Measurements from ENCODE around the gene C19orf25. TPM values are rescaled to one million over a fixed set of nuclear protein-coding genes. Genes with fewer than 3 reads are reported as not detected.

The C19orf25 gene
- total and polyA plus RNA-seq, 5 donors from 2014 or later, result 33.4 to 64.0 (median 52.5) TPM

GRCh38 chr19:1438933-1439354 is 40.1 kb downstream of the C19orf25 start:
- Mint-ChIP-seq H3K4me3 (peak overlapping the region; percentile 90 to 99 (median 98)), H3K4me1 (peaks cover 0 to 32% (median 13%) of the 10 kb centered on the region in 4 donors), H3K36me3 (peaks cover 7% of the 10 kb centered on the region), H3K27ac (peak overlapping the region; percentile 60 to 98 (median 96)), H3K9me3 (peaks cover 0 to 2% (median 0%) of the 10 kb centered on the region in 7 donors), H3K27me3 (peaks cover 9% of the 10 kb centered on the region)
- ATAC-seq (ENCODE audit: low read depth in 2 of 2) (no peak), DNase-seq (no peak)
- no peaks in the 10 kb centered on the region for H3K27me3 ChIP-seq (ENCODE audit: control insufficient read depth, insufficient read depth, low read length)
- H3K4me3 ChIP-seq (ENCODE audit: low read depth, low read length), result peak overlapping the region; percentile 78
- H3K36me3 ChIP-seq (ENCODE audit: control insufficient read depth, insufficient read depth, low read length), result peaks cover 31% of the 10 kb centered on the region
- H3K27ac ChIP-seq (ENCODE audit: insufficient read depth, low read length, poor library complexity, severe bottlenecking), result peak overlapping the region; percentile 87
- peaks cover 25% of the 10 kb centered on the region for H3K4me1 ChIP-seq (ENCODE audit: control insufficient read depth, insufficient read depth, low read length, poor library complexity, severe bottlenecking)
- no peaks in the 10 kb centered on the region for H3K9me3 ChIP-seq (ENCODE audit: control insufficient read depth in 2 of 2, low read length in 2 of 2)

GRCh38 chr19:1438035-1438932 is 40.7 kb downstream of the C19orf25 start, which contains the start of gene RPS15:
TSS of gene RPS15 (plus strand) at chr19:1438396. CDS start at chr19:1438426, 30 bp downstream.
- Histone ChIP-seq H3K27me3 (ENCODE audit: control insufficient read depth, insufficient read depth, low read length) (no peaks in the 10 kb centered on the region), H3K4me1 (ENCODE audit: control insufficient read depth, insufficient read depth, low read length, poor library complexity, severe bottlenecking) (peaks cover 25% of the 10 kb centered on the region), H3K36me3 (ENCODE audit: control insufficient read depth, insufficient read depth, low read length) (peaks cover 37% of the 10 kb centered on the region), H3K27ac (ENCODE audit: insufficient read depth, low read length, poor library complexity, severe bottlenecking) (peak within 1 kb of the TSS; percentile 87), H3K4me3 (ENCODE audit: low read depth, low read length) (peak within 1 kb of the TSS; percentile 78), H3K9me3 (ENCODE audit: control insufficient read depth in 2 of 2, low read length in 2 of 2) (no peaks in the 10 kb centered on the region)
- peak; percentile 92 to 97 (median 97) for DNase-seq
- Mint-ChIP-seq H3K36me3 (peaks cover 7% of the 10 kb centered on the region), H3K27ac (peak within 1 kb of the TSS; percentile 96 to 100 (median 98)), H3K4me1 (peaks cover 0 to 32% (median 13%) of the 10 kb centered on the region in 4 donors), H3K9me3 (peaks cover 0 to 2% (median 0%) of the 10 kb centered on the region in 7 donors), H3K27me3 (peaks cover 9% of the 10 kb centered on the region), H3K4me3 (peak within 1 kb of the TSS; percentile 90 to 99 (median 98))
- peak; percentile 77 to 83 for ATAC-seq (ENCODE audit: low read depth in 2 of 2)

- no peak overlapping the region for H3K4me3 ChIP-seq (ENCODE audit: low read depth, low read length)
- Mint-ChIP-seq H3K4me1 (peaks cover 0 to 30% (median 12%) of the 10 kb centered on the region in 4 donors), H3K27me3 (peaks cover 9% of the 10 kb centered on the region), H3K36me3 (peaks cover 7% of the 10 kb centered on the region), H3K4me3 (peak overlapping the region; percentile 90 to 99 (median 98)), H3K9me3 (peaks cover 0 to 2% (median 0%) of the 10 kb centered on the region in 7 donors), H3K27ac (peak overlapping the region in 1 of 3 donors; percentile 96)
- ATAC-seq (ENCODE audit: low read depth in 2 of 2) (no peak), DNase-seq (no peak)
- no peaks in the 10 kb centered on the region for H3K9me3 ChIP-seq (ENCODE audit: control insufficient read depth in 2 of 2, low read length in 2 of 2)
- H3K4me1 ChIP-seq (ENCODE audit: control insufficient read depth, insufficient read depth, low read length, poor library complexity, severe bottlenecking), result peaks cover 25% of the 10 kb centered on the region
- no peak overlapping the region for H3K27ac ChIP-seq (ENCODE audit: insufficient read depth, low read length, poor library complexity, severe bottlenecking)
- no peaks in the 10 kb centered on the region for H3K27me3 ChIP-seq (ENCODE audit: control insufficient read depth, insufficient read depth, low read length)
- H3K36me3 ChIP-seq (ENCODE audit: control insufficient read depth, insufficient read depth, low read length), result peaks cover 42% of the 10 kb centered on the region
Measured at GRCh38 chr19:1437609-1438008, 41.4 kb downstream of the C19orf25 start.

GRCh38 chr19:1435378-1435989 is 43.5 kb downstream of the C19orf25 start:
- no peaks in the 10 kb centered on the region for H3K9me3 ChIP-seq (ENCODE audit: control insufficient read depth in 2 of 2, low read length in 2 of 2)
- Mint-ChIP-seq H3K36me3 (peaks cover 7% of the 10 kb centered on the region), H3K27me3 (peaks cover 9% of the 10 kb centered on the region), H3K9me3 (peaks cover 0 to 2% (median 0%) of the 10 kb centered on the region in 7 donors), H3K4me1 (peaks cover 0 to 18% (median 7%) of the 10 kb centered on the region in 4 donors), H3K27ac (no peak overlapping the region), H3K4me3 (peak overlapping the region in 1 of 4 donors; percentile 63)
- ATAC-seq (ENCODE audit: low read depth in 2 of 2), result no peak
- peaks cover 20% of the 10 kb centered on the region for H3K4me1 ChIP-seq (ENCODE audit: control insufficient read depth, insufficient read depth, low read length, poor library complexity, severe bottlenecking)
- no peaks in the 10 kb centered on the region for H3K27me3 ChIP-seq (ENCODE audit: control insufficient read depth, insufficient read depth, low read length)
- H3K27ac ChIP-seq (ENCODE audit: insufficient read depth, low read length, poor library complexity, severe bottlenecking), result no peak overlapping the region
- no peak overlapping the region for H3K4me3 ChIP-seq (ENCODE audit: low read depth, low read length)
- no peak for DNase-seq
- peaks cover 41% of the 10 kb centered on the region for H3K36me3 ChIP-seq (ENCODE audit: control insufficient read depth, insufficient read depth, low read length)

GRCh38 chr19:1434577-1435060 is 44.4 kb downstream of the C19orf25 start:
- H3K27me3 ChIP-seq (ENCODE audit: control insufficient read depth, insufficient read depth, low read length), result no peaks in the 10 kb centered on the region
- Mint-ChIP-seq H3K4me1 (peaks cover 0 to 12% (median 6%) of the 10 kb centered on the region in 4 donors), H3K36me3 (peaks cover 7% of the 10 kb centered on the region), H3K4me3 (no peak overlapping the region), H3K27me3 (peaks cover 9% of the 10 kb centered on the region), H3K27ac (no peak overlapping the region), H3K9me3 (peaks cover 0 to 2% (median 0%) of the 10 kb centered on the region in 7 donors)
- H3K4me1 ChIP-seq (ENCODE audit: control insufficient read depth, insufficient read depth, low read length, poor library complexity, severe bottlenecking), result peaks cover 12% of the 10 kb centered on the region
- H3K4me3 ChIP-seq (ENCODE audit: low read depth, low read length), result no peak overlapping the region
- no peaks in the 10 kb centered on the region for H3K9me3 ChIP-seq (ENCODE audit: control insufficient read depth in 2 of 2, low read length in 2 of 2)
- ATAC-seq (ENCODE audit: low read depth in 2 of 2) (no peak), DNase-seq (no peak)
- peaks cover 45% of the 10 kb centered on the region for H3K36me3 ChIP-seq (ENCODE audit: control insufficient read depth, insufficient read depth, low read length)
- no peak overlapping the region for H3K27ac ChIP-seq (ENCODE audit: insufficient read depth, low read length, poor library complexity, severe bottlenecking)

- H3K9me3 Mint-ChIP-seq, result peaks cover 0 to 2% (median 0%) of the 10 kb centered on the region in 7 donors
- peaks cover 0 to 12% (median 5%) of the 10 kb centered on the region in 4 donors for H3K4me1 Mint-ChIP-seq
- Histone ChIP-seq H3K9me3 (ENCODE audit: control insufficient read depth in 2 of 2, low read length in 2 of 2) (no peaks in the 10 kb centered on the region), H3K36me3 (ENCODE audit: control insufficient read depth, insufficient read depth, low read length) (peaks cover 51% of the 10 kb centered on the region), H3K4me1 (ENCODE audit: control insufficient read depth, insufficient read depth, low read length, poor library complexity, severe bottlenecking) (peaks cover 6% of the 10 kb centered on the region), H3K27me3 (ENCODE audit: control insufficient read depth, insufficient read depth, low read length) (no peaks in the 10 kb centered on the region), H3K27ac (ENCODE audit: insufficient read depth, low read length, poor library complexity, severe bottlenecking) (no peak overlapping the region), H3K4me3 (ENCODE audit: low read depth, low read length) (no peak overlapping the region)
- H3K27ac Mint-ChIP-seq, result no peak overlapping the region
- ATAC-seq (ENCODE audit: low read depth in 2 of 2) (no peak), DNase-seq (no peak)
- H3K27me3 Mint-ChIP-seq, result peaks cover 9% of the 10 kb centered on the region
- peaks cover 7% of the 10 kb centered on the region for H3K36me3 Mint-ChIP-seq
- H3K4me3 Mint-ChIP-seq, result no peak overlapping the region
Measured at GRCh38 chr19:1434040-1434366, 45.0 kb downstream of the C19orf25 start.

GRCh38 chr19:1433119-1434039 is 45.6 kb downstream of the C19orf25 start:
- Mint-ChIP-seq H3K4me1 (peaks cover 0 to 10% (median 5%) of the 10 kb centered on the region in 4 donors), H3K27ac (no peak overlapping the region), H3K36me3 (peaks cover 7% of the 10 kb centered on the region), H3K4me3 (no peak overlapping the region), H3K9me3 (peaks cover 0 to 2% (median 0%) of the 10 kb centered on the region in 7 donors), H3K27me3 (peaks cover 8% of the 10 kb centered on the region)
- DNase-seq (no peak), ATAC-seq (ENCODE audit: low read depth in 2 of 2) (no peak)
- Histone ChIP-seq H3K36me3 (ENCODE audit: control insufficient read depth, insufficient read depth, low read length) (peaks cover 54% of the 10 kb centered on the region), H3K4me1 (ENCODE audit: control insufficient read depth, insufficient read depth, low read length, poor library complexity, severe bottlenecking) (peaks cover 4% of the 10 kb centered on the region), H3K9me3 (ENCODE audit: control insufficient read depth in 2 of 2, low read length in 2 of 2) (no peaks in the 10 kb centered on the region), H3K27me3 (ENCODE audit: control insufficient read depth, insufficient read depth, low read length) (no peaks in the 10 kb centered on the region), H3K27ac (ENCODE audit: insufficient read depth, low read length, poor library complexity, severe bottlenecking) (no peak overlapping the region), H3K4me3 (ENCODE audit: low read depth, low read length) (no peak overlapping the region)
